GM19452 (cell line): ENCODE results near the gene IFFO2.
A peak's percentile ranks its signal among the peaks of the same experiment; 100 is the strongest.

Source experiments
- ATAC-seq: cut with Tn5 transposase; IDR thresholded peaks from one replicate; pipeline ENCODE4 v1.9.1; 2021; ENCODE audit not compliant: unreplicated experiment

The IFFO2 gene

GRCh38 chr1:18921516-18922251 is 34.8 kb downstream of the IFFO2 start:
- ATAC-seq, result no peak

GRCh38 chr1:18920931-18921330 is 35.5 kb downstream of the IFFO2 start:
- ATAC-seq, result no peak

- ATAC-seq, result no peak
These were observed 36.5 kb downstream of the IFFO2 start for GRCh38 chr1:18919956-18920355.

GRCh38 chr1:18919197-18919905 is 37.1 kb downstream of the IFFO2 start:
- ATAC-seq, result no peak

- no peak for ATAC-seq
These were observed 38.1 kb downstream of the IFFO2 start for GRCh38 chr1:18918417-18918816.

GRCh38 chr1:18917071-18917799 is 39.2 kb downstream of the IFFO2 start:
- ATAC-seq, result no peak

- no peak for ATAC-seq
These were observed 41.1 kb downstream of the IFFO2 start for GRCh38 chr1:18915341-18915740.

- ATAC-seq, result no peak
These were observed 43.2 kb downstream of the IFFO2 start for GRCh38 chr1:18913065-18913835.

GRCh38 chr1:18912550-18912949 is 43.9 kb downstream of the IFFO2 start:
- ATAC-seq, result no peak

GRCh38 chr1:18908911-18909771 is 47.3 kb downstream of the IFFO2 start:
- ATAC-seq, result no peak

GRCh38 chr1:18907917-18908845 is 48.3 kb downstream of the IFFO2 start:
- no peak for ATAC-seq

GRCh38 chr1:18907021-18907916 is 49.2 kb downstream of the IFFO2 start:
- ATAC-seq, result no peak

- no peak for ATAC-seq
These were observed 53.2 kb downstream of the IFFO2 start for GRCh38 chr1:18903291-18903756.

GRCh38 chr1:18902523-18903290 is 53.8 kb downstream of the IFFO2 start, which contains the start of gene ALDH4A1:
TSS of gene ALDH4A1 (minus strand) at chr1:18902555. CDS start at chr1:18902523, 32 bp downstream.
- ATAC-seq, result peak; percentile 94

GRCh38 chr1:18901952-18902522 is 54.4 kb downstream of the IFFO2 start:
- no peak for ATAC-seq

- ATAC-seq, result no peak
These were observed 55.1 kb downstream of the IFFO2 start for GRCh38 chr1:18901147-18901951.
